ENCODE data around the gene ZNF12. TPM values are rescaled to one million over a fixed set of nuclear protein-coding genes. Genes with fewer than 3 reads are reported as not detected.

Gene ZNF12
- total and polyA plus RNA-seq, 2 of the 8 experiments (the other 6 are each of a cell fraction or from before 2014, with no cell fraction given) = 6.7 to 16.2 TPM

DNA sequence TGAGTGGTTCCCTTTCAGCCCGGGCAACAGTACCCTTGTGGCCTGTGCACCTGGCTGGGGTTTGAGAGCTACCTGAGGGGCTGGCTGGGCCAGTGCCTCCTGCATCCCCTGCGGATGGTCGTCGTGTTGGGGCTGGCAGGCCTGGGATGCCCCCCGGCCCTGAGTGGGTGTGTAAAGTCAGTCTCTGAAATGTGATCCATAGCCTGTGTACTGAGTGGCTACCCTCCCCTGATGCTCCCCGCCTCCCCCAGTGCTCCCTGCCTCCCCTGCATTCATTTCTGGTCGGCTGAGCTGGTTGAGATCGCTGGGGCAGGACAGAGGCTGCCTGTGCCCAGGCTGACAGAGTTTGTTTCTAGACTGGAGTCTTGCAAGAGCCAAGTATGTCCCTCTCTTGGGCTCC is 60.3 kb downstream of the ZNF12 start (continued):
- no peak for TF ChIP-seq HDAC2 (IDR thresholded peaks at IDR 0.05; ENCODE audit: borderline replicate concordance in 1 of 2, low read depth in 2 of 2, low read length in 2 of 2)

Data from H1 (cell line).